Kidney tubule cell (primary cell): ENCODE results near the gene MXI1.

ENCODE experiments used
- DNase-seq: peaks from one replicate; pipeline ENCODE4 v3.0.0-alpha.2; 2018; ENCODE audit warnings: low spot score

MXI1 gene

DNA sequence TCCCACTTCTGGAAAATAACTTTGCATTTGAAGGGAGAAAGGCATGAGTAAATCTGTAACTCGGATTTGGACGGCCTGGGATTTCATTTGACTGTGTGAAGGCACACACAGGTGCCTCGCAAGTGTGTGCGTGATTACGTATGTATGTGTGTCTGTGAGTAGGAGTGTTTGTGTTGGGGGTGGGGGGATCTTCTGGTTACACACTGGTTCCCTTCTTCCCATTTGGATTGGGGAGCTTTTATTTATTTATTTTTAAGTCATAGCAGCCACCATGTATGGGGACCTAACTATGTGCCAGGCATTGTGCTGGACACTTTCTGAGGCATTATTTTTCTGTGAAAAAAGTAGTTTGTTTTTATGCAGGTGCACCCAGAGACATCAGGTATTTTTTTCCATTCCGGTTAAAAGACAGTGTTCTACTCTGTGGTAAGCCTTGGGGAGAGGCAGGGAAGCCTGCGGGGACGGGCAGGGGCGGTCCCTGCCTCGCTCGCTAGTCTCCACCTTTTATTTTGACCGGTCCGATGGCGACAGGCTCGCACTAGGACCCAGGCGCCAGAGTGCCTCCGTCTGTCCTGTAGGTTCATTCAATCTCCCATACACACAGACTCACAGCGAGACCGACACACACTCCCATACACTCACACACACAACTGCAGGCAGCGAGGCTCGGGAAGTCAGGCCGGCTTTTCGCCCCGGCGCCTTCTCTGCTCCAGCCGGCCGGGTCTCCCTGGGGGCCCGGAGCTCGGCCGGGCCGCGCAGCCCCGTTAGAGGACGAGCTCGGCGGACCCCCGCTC, at the start of gene MXI1:
Gene MXI1 (plus strand): TSS at position 595 of the 794 bp plus-strand sequence. CDS start 204 bp downstream, outside the sequence.
- peak; percentile 89 for DNase-seq

DNA sequence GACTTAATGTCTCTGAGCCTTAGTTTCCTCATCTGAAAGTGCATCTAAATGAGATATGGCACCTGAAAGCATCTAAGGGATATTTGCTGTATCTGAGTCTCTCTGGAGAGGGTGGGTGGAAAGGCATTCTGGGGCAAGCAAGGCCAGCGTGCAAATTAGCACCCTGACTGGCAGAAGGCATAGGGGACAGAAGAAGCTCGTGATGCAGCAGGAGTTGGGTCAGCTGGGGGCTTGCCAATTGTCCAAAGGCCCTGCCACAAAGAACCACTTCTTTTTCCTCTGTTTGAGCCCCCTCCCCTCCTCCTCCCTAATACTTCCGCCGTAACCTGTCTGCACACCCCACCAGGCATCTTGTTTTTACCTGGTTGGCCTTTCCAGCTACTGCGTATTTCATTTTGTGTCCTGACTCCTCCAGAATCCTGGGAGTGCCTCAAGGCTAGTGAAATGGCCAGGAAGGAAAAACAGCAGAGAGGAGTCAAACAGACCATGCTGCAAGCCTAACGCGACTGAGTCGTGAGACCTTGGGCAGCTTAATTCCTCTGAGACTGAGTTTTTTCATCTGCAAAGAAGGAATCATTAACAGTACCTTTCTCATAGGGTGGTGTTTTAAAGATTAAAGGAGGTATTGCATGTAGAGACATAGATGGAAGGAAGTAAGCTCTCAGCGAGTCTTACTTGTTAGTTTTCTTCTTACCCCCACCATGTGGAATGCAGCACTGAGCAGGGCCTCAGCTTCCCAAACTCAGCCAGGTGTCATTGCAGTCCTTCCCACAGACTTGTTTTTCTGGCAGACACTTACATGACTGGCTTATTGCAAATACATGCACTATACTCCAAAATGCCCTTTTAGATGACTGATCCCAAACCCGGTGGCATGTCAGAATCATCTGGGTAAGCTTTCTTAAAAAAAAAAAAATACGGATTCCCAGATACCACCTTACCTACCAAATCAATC, 49.1 kb upstream of the MXI1 start:
- no peak for DNase-seq

- DNase-seq: no peak
These were observed 47.3 kb upstream of the MXI1 start for GRCh38 chr10:110160081-110160480.

- DNase-seq: no peak
These were observed 46.9 kb upstream of the MXI1 start for GRCh38 chr10:110160522-110160921.

- DNase-seq: no peak
These were observed 44.7 kb upstream of the MXI1 start for GRCh38 chr10:110162741-110163145.

GRCh38 chr10:110163192-110163773, 44.1 kb upstream of the MXI1 start:
- DNase-seq: no peak

GRCh38 chr10:110163841-110164240, 43.6 kb upstream of the MXI1 start:
- no peak for DNase-seq

DNA sequence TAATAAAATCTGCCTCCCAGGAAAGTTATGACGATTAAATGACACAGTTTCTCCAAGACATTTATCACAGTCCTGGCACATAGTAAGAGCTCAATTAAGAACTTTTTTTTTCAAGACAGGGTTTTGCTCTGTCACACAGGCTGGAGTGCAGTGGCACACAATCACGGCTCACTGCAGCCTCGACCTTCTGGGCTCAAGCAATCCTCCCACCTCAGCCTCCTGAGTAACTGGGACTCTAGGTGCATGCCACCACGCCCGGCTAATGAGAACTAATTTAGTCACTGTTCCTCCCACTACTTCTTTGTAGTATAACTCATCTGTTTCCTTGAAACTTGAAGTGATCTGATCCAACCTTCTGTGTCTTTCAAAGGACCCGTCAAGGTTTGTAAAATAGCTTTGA, 42.2 kb upstream of the MXI1 start:
- DNase-seq: no peak

DNA sequence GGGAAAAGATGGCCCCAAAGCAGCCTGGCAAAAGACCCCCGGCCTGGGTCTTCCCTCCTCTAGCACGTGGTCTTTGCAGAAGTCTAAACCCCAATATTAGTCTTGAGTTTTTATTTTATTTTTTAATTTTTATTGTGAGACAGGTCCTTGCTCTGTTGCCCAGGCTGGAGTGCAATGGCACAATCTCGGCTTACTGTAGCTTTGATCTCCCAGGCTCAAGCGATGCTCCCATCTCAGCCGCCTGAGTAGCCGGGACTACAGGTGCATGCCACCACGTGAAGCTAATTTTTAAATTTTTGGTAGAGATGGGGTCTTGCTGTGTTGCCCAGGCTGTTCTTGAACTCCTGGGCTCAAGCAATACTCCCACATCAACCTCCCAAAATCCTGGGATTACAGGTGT, 40.3 kb upstream of the MXI1 start:
- DNase-seq: no peak

- no peak for DNase-seq
These were observed 38.6 kb upstream of the MXI1 start for GRCh38 chr10:110168601-110169481.

GRCh38 chr10:110169586-110169985, 37.8 kb upstream of the MXI1 start:
- DNase-seq: no peak

- DNase-seq: no peak
These were observed 37.0 kb upstream of the MXI1 start for GRCh38 chr10:110170142-110170971.

- peak; percentile 84 for DNase-seq
These were observed 36.4 kb upstream of the MXI1 start for GRCh38 chr10:110171032-110171431.

DNA sequence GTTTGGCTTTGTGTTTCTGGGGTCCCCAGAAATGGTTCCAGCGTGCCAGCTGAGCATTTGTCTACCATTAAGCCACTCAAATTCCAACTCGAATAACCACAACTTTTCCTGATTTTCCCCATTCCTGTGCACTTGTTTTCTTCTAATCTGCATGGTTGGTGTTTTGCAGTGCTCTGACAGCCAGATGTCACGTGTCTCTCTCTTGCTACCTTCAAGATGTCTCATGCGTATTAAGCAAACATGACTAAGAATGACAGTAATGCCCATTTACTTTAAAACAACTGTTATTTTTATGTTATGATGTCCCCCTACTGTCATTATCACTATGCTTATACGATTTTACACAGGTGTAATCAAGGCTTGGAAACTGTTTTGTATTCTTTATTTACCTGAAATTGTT, 35.2 kb upstream of the MXI1 start:
- peak; percentile 31 for DNase-seq

DNA sequence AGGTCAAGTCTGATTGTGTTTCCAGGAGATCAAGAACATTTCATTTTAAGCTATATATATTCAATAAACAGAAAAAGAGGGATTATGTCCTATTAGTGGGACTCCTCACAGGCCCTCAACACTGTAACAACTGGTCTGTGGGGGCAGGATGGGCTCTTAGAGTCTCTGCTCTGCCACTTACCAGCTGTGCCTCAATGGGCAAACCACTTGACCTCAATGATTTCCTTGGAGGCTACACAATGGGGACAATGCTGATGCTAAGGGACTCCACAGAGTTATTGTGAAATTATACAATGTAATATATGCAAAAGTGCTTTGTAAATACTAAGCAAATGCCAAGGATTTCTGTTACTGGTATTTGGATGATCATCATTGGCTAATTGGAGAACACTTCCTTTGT, 33.2 kb upstream of the MXI1 start:
- no peak for DNase-seq

- DNase-seq: no peak
These were observed 32.6 kb upstream of the MXI1 start for GRCh38 chr10:110174816-110175215.

- DNase-seq: peak; percentile 17
These were observed 32.0 kb upstream of the MXI1 start for GRCh38 chr10:110175406-110175805.

DNA sequence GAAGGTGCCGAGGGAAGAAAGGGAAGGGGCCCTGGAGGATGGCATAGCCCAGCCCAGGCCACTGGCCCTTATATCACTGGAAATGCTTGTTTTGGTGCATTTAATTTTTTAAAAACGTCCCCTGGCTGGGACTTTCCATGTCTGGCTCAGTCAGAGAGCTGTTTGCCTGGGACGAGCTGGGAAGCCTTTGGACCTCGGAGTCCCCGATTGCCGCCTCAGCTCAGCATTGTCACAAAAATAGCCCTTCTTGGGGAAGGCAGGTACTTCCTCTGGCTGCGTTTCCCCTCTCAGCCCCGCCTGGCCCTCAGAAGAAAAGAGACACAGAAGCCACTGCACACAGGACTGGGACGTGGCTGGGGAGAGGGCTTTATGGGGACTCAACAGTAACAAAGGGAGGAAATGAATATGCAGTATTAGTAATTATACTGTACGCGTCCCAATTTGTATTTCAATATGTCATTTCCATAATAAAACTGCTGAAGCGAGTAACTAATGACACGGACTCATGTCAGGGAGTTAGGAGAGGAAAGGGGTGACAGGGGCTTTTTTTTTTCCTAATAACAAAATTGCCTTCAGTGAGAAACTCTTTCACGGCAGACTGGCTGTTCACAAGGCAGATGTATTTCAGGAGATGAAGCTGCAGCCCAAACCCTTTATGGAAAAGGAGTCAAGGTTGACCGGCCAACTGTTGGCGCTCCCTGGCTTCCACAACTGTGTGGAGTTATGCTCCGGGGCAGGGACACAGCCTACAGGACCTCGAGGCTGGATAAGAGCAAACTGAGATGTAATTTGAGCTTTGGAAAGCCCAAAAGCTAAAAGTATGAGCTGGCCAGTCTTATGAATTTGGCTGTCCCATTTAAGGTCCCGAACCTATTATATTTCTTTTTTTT, 31.0 kb upstream of the MXI1 start:
- peak; percentile 11 for DNase-seq

DNA sequence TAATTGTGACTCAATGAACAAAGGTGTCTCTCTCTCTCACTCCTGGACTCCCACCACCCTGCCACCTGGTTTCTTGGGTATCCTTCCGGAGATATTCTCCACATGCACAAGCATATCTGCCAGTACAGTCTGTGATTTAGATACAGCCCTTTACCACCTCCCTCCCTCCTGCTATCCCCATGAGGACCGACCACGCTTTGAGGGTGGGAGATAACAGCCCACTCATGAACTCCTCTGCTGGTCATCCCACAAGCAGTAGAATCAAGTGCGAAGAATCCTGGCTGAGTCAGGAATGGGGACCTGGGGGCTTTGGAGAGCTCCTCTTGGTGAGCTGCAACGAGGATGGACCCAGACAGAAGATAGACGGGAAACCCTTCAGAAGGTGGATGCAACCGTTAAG, 28.2 kb upstream of the MXI1 start:
- DNase-seq: no peak

DNA sequence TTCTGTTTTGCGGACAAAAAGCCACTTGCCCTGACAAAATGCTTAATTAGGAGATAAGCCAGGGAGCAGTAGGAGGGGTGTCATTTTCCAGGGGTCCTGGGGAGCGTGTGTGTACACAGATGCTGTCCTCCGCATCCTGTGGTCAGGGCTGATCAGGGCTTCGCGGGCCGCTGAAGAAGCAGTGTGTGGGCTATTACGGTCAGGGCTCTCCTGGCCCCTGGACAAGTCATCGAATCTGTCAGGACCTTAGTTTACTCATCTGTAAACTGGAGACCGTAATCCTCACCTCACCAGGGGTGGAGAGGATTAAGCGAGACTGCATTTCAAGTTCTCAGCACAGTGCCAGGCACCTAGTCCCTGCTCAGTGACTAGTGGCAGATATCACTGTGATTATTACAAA, 26.0 kb upstream of the MXI1 start:
- no peak for DNase-seq
